DND-41 (cell line): ENCODE data around the gene SLC30A7.

ENCODE experiments used
- ATAC-seq: fragments of 200-7000 bp; cut with Tn5 transposase; 3 replicates; pipeline ENCODE4 v1.9.1; 2021; ENCODE audit warnings: low read depth; ENCODE audit not compliant: insufficient read depth
- DNase-seq: peaks from one replicate; pipeline ENCODE4 v3.0.0-alpha.2; 2020
- H2AFZ ChIP-seq: 2 replicates; pipeline ENCODE4 v1.6.0; 2012; ENCODE audit warnings: low read depth, low read length
- H3K27ac ChIP-seq: 2 replicates; pipeline ENCODE4 v1.5.1; 2012; ENCODE audit warnings: low read length, inconsistent platforms
- H3K27me3 ChIP-seq: fragments of 200-600 bp; sonication (generic); 2 replicates; pipeline ENCODE4 v1.6.0; 2012; ENCODE audit warnings: low read length, mild to moderate bottlenecking, inconsistent platforms; ENCODE audit not compliant: insufficient read depth, poor library complexity
- H3K36me3 ChIP-seq: 2 replicates; pipeline ENCODE4 v1.5.1; 2012; ENCODE audit warnings: low read length, inconsistent platforms; ENCODE audit not compliant: insufficient read depth
- H3K4me1 ChIP-seq: 2 replicates; pipeline ENCODE4 v1.5.1; 2012; ENCODE audit warnings: mild to moderate bottlenecking, low read length; ENCODE audit not compliant: insufficient read depth
- H3K4me2 ChIP-seq: 2 replicates; pipeline ENCODE4 v1.6.0; 2012; ENCODE audit warnings: mild to moderate bottlenecking, moderate library complexity, low read length, inconsistent platforms; ENCODE audit not compliant: insufficient read depth
- H3K4me3 ChIP-seq, 2 experiments: fragments of 200-600 bp in 1 of 2; shearing (Covaris generic) in 1 of 2; 2 replicates each; pipeline ENCODE4 v1.5.1; 2012 to 2016; ENCODE audit warnings: inconsistent platforms in 2 of 2, low read length in 2 of 2, mild to moderate bottlenecking in 2 of 2, low read depth in 1 of 2, moderate library complexity in 1 of 2
- H3K79me2 ChIP-seq: 2 replicates; pipeline ENCODE4 v1.6.0; 2012; ENCODE audit warnings: low read length, inconsistent platforms; ENCODE audit not compliant: insufficient read depth
- H3K9ac ChIP-seq: 2 replicates; pipeline ENCODE4 v1.6.0; 2012; ENCODE audit warnings: low read depth, mild to moderate bottlenecking, inconsistent platforms, low read length, moderate library complexity
- H3K9me3 ChIP-seq: 2 replicates; pipeline ENCODE4 v1.5.1; 2012; ENCODE audit warnings: low read length, moderate library complexity, mild to moderate bottlenecking, inconsistent platforms; ENCODE audit not compliant: insufficient read depth, severe bottlenecking
- H4K20me1 ChIP-seq: 2 replicates; pipeline ENCODE4 v1.6.0; 2012; ENCODE audit warnings: low read length; ENCODE audit not compliant: insufficient read depth
- EZH2 ChIP-seq: IDR thresholded peaks from 3 replicates; pipeline ENCODE4 v1.6.1; 2012; ENCODE audit warnings: borderline replicate concordance, low read depth, mild to moderate bottlenecking, moderate library complexity, low read length, inconsistent platforms; ENCODE audit not compliant: severe bottlenecking
- TF ChIP-seq, protein P1 (sequence below): IDR thresholded peaks from 2 replicates; pipeline ENCODE4 v1.5.1; 2012; ENCODE audit warnings: borderline replicate concordance, low read length, moderate library complexity, mild to moderate bottlenecking; ENCODE audit not compliant: poor library complexity, severe bottlenecking; ENCODE audit errors: extremely low read depth

Gene SLC30A7

GRCh38 chr1:100876291-100876690 is 19.6 kb upstream of the SLC30A7 start:
- DNase-seq (no peak), ATAC-seq (no peak)
- Histone ChIP-seq H3K4me1 (peaks cover 7% of the 10 kb centered on the region), H4K20me1 (no peaks in the 10 kb centered on the region), H3K36me3 (peaks cover 18% of the 10 kb centered on the region; the same call in 1 of the 2 replicates), H3K79me2 (no peaks in the 10 kb centered on the region), H3K27ac (no peak overlapping the region), H2AFZ (no peak overlapping the region), H3K4me2 (no peak overlapping the region), H3K9ac (no peak overlapping the region), H3K27me3 (no peaks in the 10 kb centered on the region), H3K4me3 (no peak overlapping the region), H3K9me3 (no peaks in the 10 kb centered on the region)
- TF ChIP-seq, protein P1, sequence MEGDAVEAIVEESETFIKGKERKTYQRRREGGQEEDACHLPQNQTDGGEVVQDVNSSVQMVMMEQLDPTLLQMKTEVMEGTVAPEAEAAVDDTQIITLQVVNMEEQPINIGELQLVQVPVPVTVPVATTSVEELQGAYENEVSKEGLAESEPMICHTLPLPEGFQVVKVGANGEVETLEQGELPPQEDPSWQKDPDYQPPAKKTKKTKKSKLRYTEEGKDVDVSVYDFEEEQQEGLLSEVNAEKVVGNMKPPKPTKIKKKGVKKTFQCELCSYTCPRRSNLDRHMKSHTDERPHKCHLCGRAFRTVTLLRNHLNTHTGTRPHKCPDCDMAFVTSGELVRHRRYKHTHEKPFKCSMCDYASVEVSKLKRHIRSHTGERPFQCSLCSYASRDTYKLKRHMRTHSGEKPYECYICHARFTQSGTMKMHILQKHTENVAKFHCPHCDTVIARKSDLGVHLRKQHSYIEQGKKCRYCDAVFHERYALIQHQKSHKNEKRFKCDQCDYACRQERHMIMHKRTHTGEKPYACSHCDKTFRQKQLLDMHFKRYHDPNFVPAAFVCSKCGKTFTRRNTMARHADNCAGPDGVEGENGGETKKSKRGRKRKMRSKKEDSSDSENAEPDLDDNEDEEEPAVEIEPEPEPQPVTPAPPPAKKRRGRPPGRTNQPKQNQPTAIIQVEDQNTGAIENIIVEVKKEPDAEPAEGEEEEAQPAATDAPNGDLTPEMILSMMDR: no peak
- TF ChIP-seq EZH2: no peak

DNA sequence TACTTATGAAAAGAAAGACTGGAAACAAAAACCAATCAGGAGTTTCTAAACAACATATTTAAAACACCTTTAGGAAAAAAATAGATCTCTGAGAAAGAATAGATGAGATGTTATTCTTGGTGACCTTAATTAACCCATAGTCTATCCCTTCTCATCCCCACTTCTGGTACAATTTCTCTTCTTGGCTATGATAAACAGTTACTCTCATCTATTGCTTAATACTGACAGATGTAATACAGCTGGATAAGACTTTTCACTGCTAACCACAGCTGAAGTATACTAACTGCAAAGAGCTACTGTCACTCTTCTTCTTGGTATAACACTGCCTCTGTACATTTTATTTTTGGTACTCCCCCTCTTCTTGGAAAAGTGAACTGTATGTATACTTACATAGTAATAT is 16.5 kb upstream of the SLC30A7 start:
- no peak overlapping the region for H2AFZ ChIP-seq
- H4K20me1 ChIP-seq: no peaks in the 10 kb centered on the region
- H3K27me3 ChIP-seq: no peaks in the 10 kb centered on the region
- ATAC-seq (no peak; the same call in 2 of the 3 replicates), DNase-seq (no peak)
- no peak overlapping the region for H3K4me2 ChIP-seq
- TF ChIP-seq, protein P1: no peak
- no peak for TF ChIP-seq EZH2
- H3K9ac ChIP-seq: no peak overlapping the region
- no peak overlapping the region for H3K4me3 ChIP-seq
- H3K36me3 ChIP-seq: peaks cover 7% of the 10 kb centered on the region; the same call in 1 of the 2 replicates
- no peaks in the 10 kb centered on the region for H3K79me2 ChIP-seq
- H3K9me3 ChIP-seq: no peaks in the 10 kb centered on the region
- H3K27ac ChIP-seq: no peak overlapping the region
- H3K4me1 ChIP-seq: no peaks in the 10 kb centered on the region

DNA sequence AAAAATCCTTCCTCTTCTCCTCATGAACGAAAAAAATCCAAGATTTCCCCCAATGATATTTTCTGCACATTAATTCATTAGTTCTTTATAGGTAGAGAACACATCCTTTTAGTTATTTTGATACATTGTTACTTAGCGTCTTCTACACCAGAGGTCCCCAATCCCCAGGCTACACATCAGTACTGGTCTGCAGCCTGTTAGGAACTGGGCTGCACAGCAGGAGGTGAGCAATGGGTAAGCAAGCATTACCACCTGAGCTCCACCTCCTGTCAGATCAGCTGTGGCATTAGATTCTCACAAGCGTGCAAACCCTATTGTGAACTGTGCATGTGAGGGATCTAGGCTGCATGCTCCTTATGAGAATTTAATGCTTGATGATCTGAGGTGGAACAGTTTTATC is 14.2 kb upstream of the SLC30A7 start:
- Histone ChIP-seq H3K4me3 (no peak overlapping the region), H3K36me3 (peaks cover 6% of the 10 kb centered on the region; the same call in 1 of the 2 replicates), H2AFZ (no peak overlapping the region), H4K20me1 (no peaks in the 10 kb centered on the region), H3K9ac (no peak overlapping the region), H3K27me3 (no peaks in the 10 kb centered on the region), H3K79me2 (no peaks in the 10 kb centered on the region), H3K4me2 (no peak overlapping the region), H3K27ac (no peak overlapping the region), H3K4me1 (no peaks in the 10 kb centered on the region), H3K9me3 (no peaks in the 10 kb centered on the region)
- no peak for TF ChIP-seq EZH2
- TF ChIP-seq, protein P1: no peak
- no peak for ATAC-seq
- DNase-seq: no peak

DNA sequence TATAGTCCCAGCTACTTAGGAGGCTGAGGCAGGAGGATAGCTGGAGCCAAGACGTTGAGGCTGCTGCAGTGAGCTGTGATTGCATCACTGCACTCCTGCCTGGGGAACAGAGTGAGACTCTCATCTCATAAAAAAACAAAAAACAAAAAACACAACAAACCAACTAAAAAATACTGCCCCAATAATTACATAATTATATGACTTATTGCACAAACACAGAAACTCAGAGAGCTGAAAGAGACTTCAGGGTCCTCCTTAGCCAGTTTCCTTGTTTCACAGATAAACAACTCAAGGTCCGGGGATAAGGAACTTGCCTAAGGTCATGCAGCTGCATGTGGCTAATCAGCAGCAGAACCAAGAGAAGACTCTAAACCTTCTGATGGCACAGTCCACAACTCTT is 13.2 kb upstream of the SLC30A7 start:
- Histone ChIP-seq H3K4me2 (no peak overlapping the region), H3K4me3 (no peak overlapping the region), H3K9ac (no peak overlapping the region), H2AFZ (no peak overlapping the region), H3K9me3 (no peaks in the 10 kb centered on the region), H3K4me1 (no peaks in the 10 kb centered on the region), H4K20me1 (no peaks in the 10 kb centered on the region), H3K27me3 (no peaks in the 10 kb centered on the region), H3K36me3 (no peaks in the 10 kb centered on the region), H3K79me2 (no peaks in the 10 kb centered on the region), H3K27ac (no peak overlapping the region)
- no peak for DNase-seq
- TF ChIP-seq, protein P1: no peak
- no peak for TF ChIP-seq EZH2
- no peak for ATAC-seq
